Hepatocyte (in vitro differentiated cells): ENCODE data around the gene SDE2. TPM values are rescaled to one million over a fixed set of nuclear protein-coding genes. Genes with fewer than 3 reads are reported as not detected.
A peak's percentile ranks its signal among the peaks of the same experiment; 100 is the strongest.

Source experiments
- DNase-seq: peaks from one replicate; pipeline ENCODE4 v3.0.0-alpha.2; 2016; ENCODE audit warnings: low spot score
- H2AFZ ChIP-seq: fragments of 200-600 bp; sonication (generic); 2 replicates; pipeline ENCODE4 v1.6.0; 2016; ENCODE audit warnings: antibody characterized with exemption, mild to moderate bottlenecking
- H3K27ac ChIP-seq: fragments of 200-600 bp; sonication (generic); 2 replicates; pipeline ENCODE4 v1.5.1; 2016; ENCODE audit warnings: mild to moderate bottlenecking
- H3K27me3 ChIP-seq: fragments of 200-600 bp; sonication (generic); 2 replicates; pipeline ENCODE4 v1.6.1; 2016
- H3K36me3 ChIP-seq: fragments of 200-600 bp; sonication (generic); replicated peaks from 2 replicates; pipeline ENCODE4 v1.5.1; 2016; ENCODE audit warnings: low read depth; ENCODE audit not compliant: insufficient read depth
- H3K4me1 ChIP-seq: fragments of 200-600 bp; sonication (generic); 2 replicates; pipeline ENCODE4 v1.5.1; 2016; ENCODE audit warnings: mild to moderate bottlenecking, moderate library complexity; ENCODE audit not compliant: insufficient read depth
- H3K4me2 ChIP-seq: fragments of 200-600 bp; sonication (generic); 2 replicates; pipeline ENCODE4 v1.6.0; 2016
- H3K4me3 ChIP-seq: fragments of 200-600 bp; sonication (generic); 2 replicates; pipeline ENCODE4 v1.5.1; 2016; ENCODE audit warnings: mild to moderate bottlenecking
- H3K79me2 ChIP-seq: fragments of 200-600 bp; sonication (generic); 2 replicates; pipeline ENCODE4 v1.6.0; 2017; ENCODE audit warnings: mild to moderate bottlenecking
- H3K9me2 ChIP-seq: fragments of 200-600 bp; sonication (generic); replicated peaks from 2 replicates; pipeline ENCODE4 v1.6.0; 2017; ENCODE audit warnings: mild to moderate bottlenecking; ENCODE audit not compliant: insufficient read depth
- H3K9me3 ChIP-seq: fragments of 200-600 bp; sonication (generic); 2 replicates; pipeline ENCODE4 v1.5.1; 2016; ENCODE audit warnings: low read depth, mild to moderate bottlenecking
- H4K20me1 ChIP-seq: fragments of 200-600 bp; sonication (generic); 2 replicates; pipeline ENCODE4 v1.6.0; 2016; ENCODE audit warnings: mild to moderate bottlenecking; ENCODE audit not compliant: insufficient read depth, poor library complexity, severe bottlenecking
- CTCF ChIP-seq: fragments of 200-600 bp; sonication (generic); IDR thresholded peaks from 2 replicates; pipeline ENCODE4 v1.5.1; 2016; ENCODE audit warnings: antibody characterized with exemption, mild to moderate bottlenecking; ENCODE audit not compliant: poor library complexity
- EZH2 ChIP-seq: fragments of 200-600 bp; sonication (generic); IDR thresholded peaks from 2 replicates; pipeline ENCODE4 v1.6.1; 2016; ENCODE audit warnings: antibody characterized with exemption, mild to moderate bottlenecking, borderline replicate concordance
- EZH2phosphoT487 ChIP-seq: fragments of 200-600 bp; sonication (generic); IDR thresholded peaks from one replicate; pipeline ENCODE4 v1.6.1; 2018; ENCODE audit warnings: antibody characterized with exemption, mild to moderate bottlenecking, low read depth, moderate library complexity; ENCODE audit not compliant: unreplicated experiment, severe bottlenecking
- WGBS: methylation state at CpG from one replicate; pipeline ENCODE4 v1.1.6; 2016; ENCODE audit warnings: low lambda C conversion rate; ENCODE audit errors: missing lambda C conversion rate; 5-methylcytosine and 5-hydroxymethylcytosine counted together
- polyA plus RNA-seq: library from polyadenylated mRNA; unstranded; fragments of >200 nt; fragmentation: Nextera tagmentation; extraction: Ambion mirVana; gene quantifications from 2 replicates; pipeline ENCODE4 v1.2.1, GENCODE V29; 2016
- total RNA-seq: library from RNA; depleted of rRNA; stranded (reverse); fragments of >200 nt; gene quantifications from 2 replicates; pipeline ENCODE4 v1.2.3, GENCODE V29; 2014

SDE2 gene
- total and polyA plus RNA-seq, 2 experiments from 2014 or later = 14.6 to 27.3 TPM

- WGBS = 91% methylated on average over 5 of the region's 5 CpGs
- H3K4me1 ChIP-seq = peaks cover 4% of the 10 kb centered on the region
- H3K4me2 ChIP-seq = no peak overlapping the region
- H3K9me3 ChIP-seq = no peaks in the 10 kb centered on the region
- H4K20me1 ChIP-seq = no peaks in the 10 kb centered on the region
- H3K27me3 ChIP-seq = no peaks in the 10 kb centered on the region
- H3K79me2 ChIP-seq = no peaks in the 10 kb centered on the region
- no peak overlapping the region for H3K4me3 ChIP-seq
- DNase-seq = no peak
- peak overlapping the region; percentile 88 for H3K27ac ChIP-seq
- no peaks in the 10 kb centered on the region for H3K36me3 ChIP-seq
- TF ChIP-seq EZH2 (no peak), EZH2phosphoT487 (no peak), CTCF (no peak)
- no peaks in the 10 kb centered on the region for H3K9me2 ChIP-seq
- H2AFZ ChIP-seq = no peak overlapping the region
Observed at GRCh38 chr1:226027538-226028217, 28.5 kb upstream of the SDE2 start.

DNA sequence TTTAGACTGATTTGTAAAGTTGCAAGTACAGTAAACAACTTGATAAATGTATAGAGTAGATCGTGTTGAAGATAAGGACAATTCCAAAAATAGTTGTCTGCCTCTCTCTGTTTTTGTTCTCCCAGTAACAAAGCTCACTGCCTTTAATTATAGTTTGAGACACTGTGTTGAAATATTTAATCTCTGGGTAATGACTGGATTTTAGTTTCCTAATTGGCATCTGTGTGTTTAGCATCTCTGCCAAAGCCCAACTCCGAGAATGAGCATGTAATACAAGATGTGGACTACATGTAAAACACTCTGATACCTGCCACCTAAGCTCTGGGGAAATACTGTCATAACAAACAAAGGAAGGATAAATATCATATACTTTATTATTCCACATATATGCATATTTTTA lies 27.7 kb upstream of the SDE2 start:
- no peaks in the 10 kb centered on the region for H3K79me2 ChIP-seq
- no peaks in the 10 kb centered on the region for H3K9me3 ChIP-seq
- H2AFZ ChIP-seq = no peak overlapping the region
- H4K20me1 ChIP-seq = no peaks in the 10 kb centered on the region
- no peaks in the 10 kb centered on the region for H3K36me3 ChIP-seq
- H3K9me2 ChIP-seq = no peaks in the 10 kb centered on the region
- H3K4me3 ChIP-seq = no peak overlapping the region
- H3K27me3 ChIP-seq = no peaks in the 10 kb centered on the region
- no peak for TF ChIP-seq CTCF
- 78% methylated on average over 2 of the region's 2 CpGs for WGBS
- no peak overlapping the region for H3K4me2 ChIP-seq
- H3K27ac ChIP-seq = no peak overlapping the region
- peaks cover 4% of the 10 kb centered on the region for H3K4me1 ChIP-seq
- no peak for DNase-seq

DNA sequence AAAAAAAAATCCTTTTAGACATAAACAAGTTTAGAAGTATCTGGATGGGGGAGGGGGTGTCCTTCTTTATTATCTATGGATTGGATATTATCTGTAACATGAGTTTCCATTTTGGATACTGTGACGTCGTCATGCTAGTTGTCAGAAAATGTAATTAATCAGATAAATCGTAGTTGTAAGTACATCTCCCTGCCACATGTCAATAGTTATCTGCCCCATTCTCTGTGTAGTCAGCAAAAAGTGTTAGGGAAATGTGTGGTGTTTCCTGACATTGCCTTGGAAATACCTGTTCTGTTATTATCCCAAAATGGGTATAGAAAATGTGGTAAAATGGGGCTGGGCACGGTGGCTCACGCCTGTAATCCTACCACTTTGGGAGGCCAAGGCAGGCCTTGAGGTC lies 24.6 kb upstream of the SDE2 start:
- Histone ChIP-seq H3K4me1 (no peaks in the 10 kb centered on the region), H3K27me3 (no peaks in the 10 kb centered on the region), H4K20me1 (no peaks in the 10 kb centered on the region), H2AFZ (no peak overlapping the region), H3K36me3 (no peaks in the 10 kb centered on the region), H3K79me2 (no peaks in the 10 kb centered on the region), H3K9me2 (no peaks in the 10 kb centered on the region), H3K4me3 (no peak overlapping the region), H3K27ac (no peak overlapping the region), H3K9me3 (no peaks in the 10 kb centered on the region), H3K4me2 (no peak overlapping the region)
- 94% methylated on average over 5 of the region's 5 CpGs for WGBS
- no peak for DNase-seq
- TF ChIP-seq EZH2 (no peak), EZH2phosphoT487 (no peak), CTCF (no peak)

- no peak overlapping the region for H2AFZ ChIP-seq
- H4K20me1 ChIP-seq = no peaks in the 10 kb centered on the region
- H3K79me2 ChIP-seq = no peaks in the 10 kb centered on the region
- WGBS = 85% methylated on average over 2 of the region's 2 CpGs
- DNase-seq = no peak
- H3K27ac ChIP-seq = no peak overlapping the region
- H3K4me3 ChIP-seq = no peak overlapping the region
- H3K4me1 ChIP-seq = no peaks in the 10 kb centered on the region
- H3K9me3 ChIP-seq = no peaks in the 10 kb centered on the region
- H3K9me2 ChIP-seq = no peaks in the 10 kb centered on the region
- no peaks in the 10 kb centered on the region for H3K27me3 ChIP-seq
- no peak for TF ChIP-seq EZH2phosphoT487
- no peak for TF ChIP-seq EZH2
- no peaks in the 10 kb centered on the region for H3K36me3 ChIP-seq
- H3K4me2 ChIP-seq = no peak overlapping the region
Observed at GRCh38 chr1:226021801-226022200, 22.7 kb upstream of the SDE2 start.
